Mucosa of stomach (tissue), 1 donor: ENCODE results near the gene GFOD2.

Experiments used
- H3K27me3 ChIP-seq: one replicate; pipeline ENCODE4 v1.7.0; 2013; ENCODE audit warnings: mild to moderate bottlenecking, low read length; ENCODE audit not compliant: control insufficient read depth, insufficient read depth
- H3K36me3 ChIP-seq: one replicate; pipeline ENCODE4 v1.7.0; 2013; ENCODE audit warnings: low read length; ENCODE audit not compliant: control insufficient read depth, insufficient read depth
- H3K4me1 ChIP-seq: one replicate; pipeline ENCODE4 v1.7.0; 2013; ENCODE audit warnings: mild to moderate bottlenecking, low read length; ENCODE audit not compliant: control insufficient read depth, insufficient read depth
- H3K4me3 ChIP-seq: one replicate; pipeline ENCODE4 v1.7.0; 2013; ENCODE audit warnings: low read length
- H3K9ac ChIP-seq: one replicate; pipeline ENCODE4 v1.7.0; 2013; ENCODE audit warnings: mild to moderate bottlenecking, low read length, moderate library complexity
- H3K9me3 ChIP-seq: one replicate; pipeline ENCODE4 v1.7.0; 2013; ENCODE audit warnings: mild to moderate bottlenecking, low read length, moderate library complexity; ENCODE audit not compliant: control insufficient read depth
- donor health status: Pancreatic carcinoma.

GFOD2 gene

GRCh38 chr16:67649494-67649931 is 69.6 kb downstream of the GFOD2 start:
- H3K4me1 ChIP-seq = peaks cover 27% of the 10 kb centered on the region
- H3K36me3 ChIP-seq = no peaks in the 10 kb centered on the region
- H3K9me3 ChIP-seq = no peaks in the 10 kb centered on the region
- no peak overlapping the region for H3K4me3 ChIP-seq
- peaks cover 93% of the 10 kb centered on the region for H3K27me3 ChIP-seq
- H3K9ac ChIP-seq = no peak overlapping the region

- H3K4me1 ChIP-seq = peaks cover 31% of the 10 kb centered on the region
- H3K27me3 ChIP-seq = peaks cover 93% of the 10 kb centered on the region
- no peak overlapping the region for H3K4me3 ChIP-seq
- no peaks in the 10 kb centered on the region for H3K9me3 ChIP-seq
- no peak overlapping the region for H3K9ac ChIP-seq
- H3K36me3 ChIP-seq = no peaks in the 10 kb centered on the region
Observed at GRCh38 chr16:67648764-67649407, 70.2 kb downstream of the GFOD2 start.

- Histone ChIP-seq H3K4me3 (no peak overlapping the region), H3K4me1 (peaks cover 28% of the 10 kb centered on the region), H3K9me3 (no peaks in the 10 kb centered on the region), H3K36me3 (no peaks in the 10 kb centered on the region), H3K9ac (no peak overlapping the region), H3K27me3 (peaks cover 86% of the 10 kb centered on the region)
Observed at GRCh38 chr16:67648088-67648763, 70.9 kb downstream of the GFOD2 start.

GRCh38 chr16:67647681-67648080 is 71.4 kb downstream of the GFOD2 start:
- H3K4me1 ChIP-seq = peaks cover 29% of the 10 kb centered on the region
- no peaks in the 10 kb centered on the region for H3K9me3 ChIP-seq
- H3K27me3 ChIP-seq = peaks cover 85% of the 10 kb centered on the region
- no peak overlapping the region for H3K4me3 ChIP-seq
- H3K36me3 ChIP-seq = no peaks in the 10 kb centered on the region
- no peak overlapping the region for H3K9ac ChIP-seq

- no peaks in the 10 kb centered on the region for H3K9me3 ChIP-seq
- H3K36me3 ChIP-seq = no peaks in the 10 kb centered on the region
- no peak overlapping the region for H3K9ac ChIP-seq
- H3K4me3 ChIP-seq = no peak overlapping the region
- peaks cover 82% of the 10 kb centered on the region for H3K27me3 ChIP-seq
- peaks cover 34% of the 10 kb centered on the region for H3K4me1 ChIP-seq
Observed at GRCh38 chr16:67647111-67647651, 71.9 kb downstream of the GFOD2 start.

GRCh38 chr16:67645397-67646121 is 73.6 kb downstream of the GFOD2 start:
- peaks cover 41% of the 10 kb centered on the region for H3K4me1 ChIP-seq
- no peaks in the 10 kb centered on the region for H3K36me3 ChIP-seq
- H3K9ac ChIP-seq = no peak overlapping the region
- H3K9me3 ChIP-seq = no peaks in the 10 kb centered on the region
- no peak overlapping the region for H3K4me3 ChIP-seq
- H3K27me3 ChIP-seq = peaks cover 65% of the 10 kb centered on the region

- Histone ChIP-seq H3K4me3 (no peak overlapping the region), H3K9ac (no peak overlapping the region), H3K27me3 (peaks cover 50% of the 10 kb centered on the region), H3K4me1 (peaks cover 32% of the 10 kb centered on the region), H3K36me3 (no peaks in the 10 kb centered on the region), H3K9me3 (no peaks in the 10 kb centered on the region)
Observed at GRCh38 chr16:67644038-67644437, 75.1 kb downstream of the GFOD2 start.

- peaks cover 4% of the 10 kb centered on the region for H3K36me3 ChIP-seq
- H3K4me3 ChIP-seq = no peak overlapping the region
- peaks cover 32% of the 10 kb centered on the region for H3K27me3 ChIP-seq
- no peak overlapping the region for H3K9ac ChIP-seq
- H3K4me1 ChIP-seq = peaks cover 28% of the 10 kb centered on the region
- H3K9me3 ChIP-seq = no peaks in the 10 kb centered on the region
Observed at GRCh38 chr16:67641779-67642708, 77.1 kb downstream of the GFOD2 start.

- Histone ChIP-seq H3K9me3 (no peaks in the 10 kb centered on the region), H3K4me1 (peaks cover 12% of the 10 kb centered on the region), H3K36me3 (peaks cover 9% of the 10 kb centered on the region)
Observed at GRCh38 chr16:67637625-67638024, 81.5 kb downstream of the GFOD2 start.

GRCh38 chr16:67636713-67637112 is 82.4 kb downstream of the GFOD2 start:
- no peak overlapping the region for H3K4me3 ChIP-seq
- H3K27me3 ChIP-seq = no peaks in the 10 kb centered on the region
- H3K4me1 ChIP-seq = peaks cover 3% of the 10 kb centered on the region
- H3K9me3 ChIP-seq = no peaks in the 10 kb centered on the region
- H3K9ac ChIP-seq = no peak overlapping the region
- H3K36me3 ChIP-seq = peaks cover 9% of the 10 kb centered on the region

More at GRCh38 chr16:67637625-67638024, 81.5 kb downstream of the GFOD2 start:
- Histone ChIP-seq H3K27me3 (no peaks in the 10 kb centered on the region), H3K4me3 (no peak overlapping the region), H3K9ac (no peak overlapping the region)

- no peak overlapping the region for H3K4me3 ChIP-seq
- peaks cover 9% of the 10 kb centered on the region for H3K36me3 ChIP-seq
- H3K27me3 ChIP-seq = no peaks in the 10 kb centered on the region
- no peaks in the 10 kb centered on the region for H3K9me3 ChIP-seq
- no peak overlapping the region for H3K9ac ChIP-seq
- H3K4me1 ChIP-seq = no peaks in the 10 kb centered on the region
Observed at GRCh38 chr16:67632415-67633172, 86.5 kb downstream of the GFOD2 start.
